Panc1 (cell line): ENCODE results near the gene RHOH. TPM values are rescaled to one million over a fixed set of nuclear protein-coding genes. Genes with fewer than 3 reads are reported as not detected.

ENCODE experiments used
- ATAC-seq: fragments of 200-7000 bp; cut with Tn5 transposase; 2 replicates; pipeline ENCODE4 v1.9.1; 2020; ENCODE audit warnings: mild to moderate bottlenecking, moderate library complexity
- BruUV-seq: library from RNA; stranded (reverse); fragments of 400-500 nt; replicated peaks from 2 replicates; lab custom pipeline; 2021; lab: Mats Ljungman, UMichigan
- CTCF ChIA-PET: fragments of 300-600 bp; sonication (Branson Sonifier 250); formaldehyde crosslinking; loops from one replicate; lab custom pipeline; 2022; ENCODE audit warnings: antibody characterized with exemption; lab: Charles Lee
- POLR2A ChIA-PET: fragments of 300-600 bp; sonication (Branson Sonifier 250); formaldehyde crosslinking; loops from one replicate; lab custom pipeline; 2022; ENCODE audit warnings: antibody characterized with exemption; lab: Charles Lee
- DNase-seq: peaks from one replicate; pipeline ENCODE4 v3.0.0-alpha.2; 2010; ENCODE audit warnings: low read depth, low spot score
- H3K27ac ChIP-seq: 2 replicates; pipeline ENCODE4 v1.5.1; 2011; ENCODE audit warnings: mild to moderate bottlenecking, low read length, inconsistent platforms
- H3K27me3 ChIP-seq: fragments of 200-500 bp; sonication (Bioruptor generic); 2 replicates; pipeline ENCODE4 v1.6.0; 2014; ENCODE audit warnings: low read length, inconsistent platforms; ENCODE audit not compliant: control insufficient read depth, insufficient read depth
- H3K36me3 ChIP-seq: fragments of 200-500 bp; sonication (Bioruptor generic); 2 replicates; pipeline ENCODE4 v1.5.1; 2014; ENCODE audit warnings: inconsistent platforms, mild to moderate bottlenecking, low read length, moderate library complexity; ENCODE audit not compliant: control insufficient read depth, insufficient read depth
- H3K4me1 ChIP-seq: 2 replicates; pipeline ENCODE4 v1.5.1; 2011; ENCODE audit warnings: inconsistent platforms, mild to moderate bottlenecking, low read length, moderate library complexity; ENCODE audit not compliant: control insufficient read depth, insufficient read depth
- H3K4me3 ChIP-seq, 2 experiments: 2 replicates each; pipeline ENCODE4 v1.5.1; 2011 to 2012; ENCODE audit warnings: low read depth in 2 of 2, low read length in 2 of 2, mild to moderate bottlenecking in 2 of 2, inconsistent platforms in 1 of 2, moderate library complexity in 1 of 2
- H3K9me3 ChIP-seq: fragments of 200-500 bp; sonication (Bioruptor generic); 2 replicates; pipeline ENCODE4 v1.5.1; 2014; ENCODE audit warnings: low read depth, mild to moderate bottlenecking, inconsistent platforms, low read length, moderate library complexity; ENCODE audit not compliant: control insufficient read depth, insufficient read depth
- POLR2AphosphoS5 ChIP-seq: IDR thresholded peaks from 2 replicates; pipeline ENCODE4 v1.6.1; 2012; ENCODE audit warnings: mild to moderate bottlenecking, low read depth, low read length, moderate library complexity
- REST ChIP-seq, 2 experiments: IDR thresholded peaks; 2 replicates each; pipeline ENCODE4 v1.6.1; 2011 to 2012; ENCODE audit warnings: low read depth in 2 of 2, control low read depth in 1 of 2, low read length in 1 of 2, mild to moderate bottlenecking in 1 of 2, moderate library complexity in 1 of 2; ENCODE audit not compliant: insufficient read depth in 1 of 2
- SIN3A ChIP-seq: IDR thresholded peaks from 2 replicates; pipeline ENCODE4 v1.6.1; 2012; ENCODE audit warnings: low read depth, mild to moderate bottlenecking, low read length, moderate library complexity, borderline replicate concordance; ENCODE audit not compliant: insufficient read depth
- TCF7L2 ChIP-seq: IDR thresholded peaks from 2 replicates; pipeline ENCODE4 v1.6.1; 2011; ENCODE audit warnings: mild to moderate bottlenecking, low read depth, low read length, inconsistent platforms
- in situ Hi-C: cut with HindIII; loops from 2 replicates; pipeline ENCODE4 v1.10.0; 2016; ENCODE audit warnings: low sequenced_read_pairs, low pct_unique_long_range_greater_than_20kb
- intact Hi-C: fragments of 100-400 bp; cut with micrococcal nuclease; formaldehyde crosslinking; loops from one replicate; pipeline ENCODE4 v1.10.0; 2022; ENCODE audit not compliant: unreplicated experiment
- total RNA-seq: library from RNA; stranded (reverse); gene quantifications from one replicate; pipeline ENCODE4 v1.2.1, GENCODE V29; 2021; ENCODE audit not compliant: unreplicated experiment
- TF ChIP-seq, protein P1 (sequence below): fragments of 450-650 bp; IDR thresholded peaks from 2 replicates; pipeline ENCODE4 v1.5.1; 2017; ENCODE audit warnings: mild to moderate bottlenecking

RHOH gene
- total RNA-seq, 1 experiment from 2014 or later, result 1.2 TPM

GRCh38 chr4:40149960-40150385, 46.9 kb upstream of the RHOH start:
- no peaks in the 10 kb centered on the region for H3K27me3 ChIP-seq
- CTCF ChIA-PET, result interaction anchor here (0.6 kb wide), 1 partner anchor 169 kb away, joined by 3 read pairs; no protein-coding TSS in a partner anchor
- in situ Hi-C loops, result no loop called here
- H3K27ac ChIP-seq, result peak overlapping the region; percentile 73; the same call in 1 of the 2 replicates
- no TSS peak for BruUV-seq
- intact Hi-C loops, result loop anchor here (1.0 kb wide), 1 partner anchor 159 kb away; no protein-coding TSS in a partner anchor
- H3K4me3 ChIP-seq, result no peak overlapping the region
- POLR2A ChIA-PET, result no interaction called here
- no peak for TF ChIP-seq REST (IDR thresholded peaks at IDR 0.05; ENCODE audit: insufficient read depth in 1 of 2, low read depth in 2 of 2, low read length in 1 of 2)
- TF ChIP-seq SIN3A, result no peak
- TF ChIP-seq, protein P1, sequence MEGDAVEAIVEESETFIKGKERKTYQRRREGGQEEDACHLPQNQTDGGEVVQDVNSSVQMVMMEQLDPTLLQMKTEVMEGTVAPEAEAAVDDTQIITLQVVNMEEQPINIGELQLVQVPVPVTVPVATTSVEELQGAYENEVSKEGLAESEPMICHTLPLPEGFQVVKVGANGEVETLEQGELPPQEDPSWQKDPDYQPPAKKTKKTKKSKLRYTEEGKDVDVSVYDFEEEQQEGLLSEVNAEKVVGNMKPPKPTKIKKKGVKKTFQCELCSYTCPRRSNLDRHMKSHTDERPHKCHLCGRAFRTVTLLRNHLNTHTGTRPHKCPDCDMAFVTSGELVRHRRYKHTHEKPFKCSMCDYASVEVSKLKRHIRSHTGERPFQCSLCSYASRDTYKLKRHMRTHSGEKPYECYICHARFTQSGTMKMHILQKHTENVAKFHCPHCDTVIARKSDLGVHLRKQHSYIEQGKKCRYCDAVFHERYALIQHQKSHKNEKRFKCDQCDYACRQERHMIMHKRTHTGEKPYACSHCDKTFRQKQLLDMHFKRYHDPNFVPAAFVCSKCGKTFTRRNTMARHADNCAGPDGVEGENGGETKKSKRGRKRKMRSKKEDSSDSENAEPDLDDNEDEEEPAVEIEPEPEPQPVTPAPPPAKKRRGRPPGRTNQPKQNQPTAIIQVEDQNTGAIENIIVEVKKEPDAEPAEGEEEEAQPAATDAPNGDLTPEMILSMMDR, result peak; percentile 74
- no peak for TF ChIP-seq POLR2AphosphoS5
- ATAC-seq, result peak; percentile 86
- no peaks in the 10 kb centered on the region for H3K4me1 ChIP-seq
- peak; percentile 41 for DNase-seq
- peaks cover 3% of the 10 kb centered on the region; the same call in 1 of the 2 replicates for H3K9me3 ChIP-seq
- no peaks in the 10 kb centered on the region for H3K36me3 ChIP-seq

- ChIA-PET CTCF (no interaction called here), POLR2A (no interaction called here)
Measured at GRCh38 chr4:40150932-40151331, 45.9 kb upstream of the RHOH start.

More at GRCh38 chr4:40150932-40151331, 45.9 kb upstream of the RHOH start:
- intact Hi-C loops, result loop anchor here (1.0 kb wide), 1 partner anchor 158 kb away; no protein-coding TSS in a partner anchor
- no peak for DNase-seq
- no peaks in the 10 kb centered on the region for H3K4me1 ChIP-seq
- in situ Hi-C loops, result no loop called here
- H3K27me3 ChIP-seq, result no peaks in the 10 kb centered on the region
- H3K9me3 ChIP-seq, result peaks cover 3% of the 10 kb centered on the region; the same call in 1 of the 2 replicates
- H3K36me3 ChIP-seq, result no peaks in the 10 kb centered on the region
- no peak overlapping the region for H3K4me3 ChIP-seq
- no peak for ATAC-seq
- peak overlapping the region; percentile 34; the same call in 1 of the 2 replicates for H3K27ac ChIP-seq
- no TSS peak for BruUV-seq
- no peak for TF ChIP-seq POLR2AphosphoS5
- TF ChIP-seq, protein P1, result no peak
- no peak for TF ChIP-seq SIN3A
- TF ChIP-seq TCF7L2, result no peak
- no peak for TF ChIP-seq REST (IDR thresholded peaks at IDR 0.05; ENCODE audit: insufficient read depth in 1 of 2, low read depth in 2 of 2, low read length in 1 of 2)
